Hepatocyte (in vitro differentiated cells): ENCODE measurements around the gene XXYLT1.

ENCODE experiments used
- EZH2 ChIP-seq: fragments of 200-600 bp; sonication (generic); IDR thresholded peaks from 2 replicates; pipeline ENCODE4 v1.6.1; 2016; ENCODE audit warnings: antibody characterized with exemption, mild to moderate bottlenecking, borderline replicate concordance
- EZH2phosphoT487 ChIP-seq: fragments of 200-600 bp; sonication (generic); IDR thresholded peaks from one replicate; pipeline ENCODE4 v1.6.1; 2018; ENCODE audit warnings: antibody characterized with exemption, mild to moderate bottlenecking, low read depth, moderate library complexity; ENCODE audit not compliant: unreplicated experiment, severe bottlenecking

DNA sequence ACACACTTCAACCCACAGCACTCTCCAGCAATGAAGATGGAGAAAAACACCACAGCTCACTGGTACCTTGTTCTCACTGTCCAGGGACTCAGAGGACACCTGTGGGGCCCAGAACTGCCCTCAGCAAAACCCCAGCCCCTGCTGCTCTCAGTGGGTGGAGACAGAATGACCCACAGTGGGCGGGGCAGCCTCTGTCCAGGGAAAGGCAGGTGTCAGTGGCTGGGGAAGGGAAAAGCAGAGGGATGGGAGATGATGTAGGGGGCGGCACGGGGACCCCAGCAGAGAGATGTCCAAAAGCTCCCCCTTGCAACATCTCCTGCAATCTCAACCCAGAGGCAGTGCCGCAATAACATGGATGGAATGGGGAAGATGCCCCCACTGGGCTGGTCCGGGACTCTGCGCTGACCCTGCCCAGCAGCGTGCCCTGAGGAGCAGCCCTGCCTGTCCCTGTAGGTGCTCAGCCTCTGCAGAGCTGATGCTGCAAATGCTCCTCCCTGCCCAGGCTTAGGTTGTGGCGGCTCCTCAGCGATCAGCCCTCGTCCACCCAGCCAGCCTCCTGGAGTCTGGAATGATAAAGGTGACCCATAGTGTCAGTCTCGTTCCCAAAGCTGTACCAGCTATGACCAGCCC lies 193.9 kb downstream of the XXYLT1 start:
- no peak for TF ChIP-seq EZH2
- no peak for TF ChIP-seq EZH2phosphoT487
